Lung (tissue), 12 donors: ENCODE results near the gene FBXO33. TPM values are rescaled to one million over a fixed set of nuclear protein-coding genes. Genes with fewer than 3 reads are reported as not detected.

Source experiments
- ATAC-seq: fragments of 200-7000 bp; cut with Tn5 transposase; one replicate; pipeline ENCODE4 v1.9.1; 2020; ENCODE audit warnings: moderate number of reproducible peaks; ENCODE audit not compliant: insufficient read depth, low FRiP score
- DNase-seq, 3 donors: peaks; one replicate each; pipeline ENCODE4 v3.0.0-alpha.2; 2013 to 2017
- H3K27ac ChIP-seq, 2 donors: one replicate each; pipeline ENCODE4 v1.5.1; 2013; ENCODE audit warnings: mild to moderate bottlenecking in 2 of 2, moderate library complexity in 2 of 2, control low read depth in 1 of 2, inconsistent platforms in 1 of 2, low read depth in 1 of 2, low read length in 1 of 2
- H3K27me3 ChIP-seq, 3 donors: one replicate each; pipeline ENCODE4 v1.5.1; 2013; ENCODE audit warnings: low read length in 2 of 3; ENCODE audit not compliant: control insufficient read depth in 3 of 3, insufficient read depth in 3 of 3
- H3K36me3 ChIP-seq, 4 donors: one replicate each; pipeline ENCODE4 v1.5.1; 2013; ENCODE audit warnings: low read length in 4 of 4, mild to moderate bottlenecking in 1 of 4, moderate library complexity in 1 of 4; ENCODE audit not compliant: control insufficient read depth in 4 of 4, insufficient read depth in 4 of 4
- H3K4me1 ChIP-seq, 5 donors: one replicate each; pipeline ENCODE4 v1.5.1; 2013; ENCODE audit warnings: low read length in 5 of 5, mild to moderate bottlenecking in 2 of 5, moderate library complexity in 1 of 5; ENCODE audit not compliant: control insufficient read depth in 5 of 5, insufficient read depth in 5 of 5
- H3K4me3 ChIP-seq: one replicate; pipeline ENCODE4 v1.5.1; 2013; ENCODE audit warnings: mild to moderate bottlenecking, control low read depth, moderate library complexity
- H3K9ac ChIP-seq, 2 donors: one replicate each; pipeline ENCODE4 v1.5.1; 2013; ENCODE audit warnings: low read length in 2 of 2, control low read depth in 1 of 2; ENCODE audit not compliant: insufficient read depth in 1 of 2
- H3K9me3 ChIP-seq, 4 donors: one replicate each; pipeline ENCODE4 v1.5.1; 2013; ENCODE audit warnings: low read length in 3 of 4, mild to moderate bottlenecking in 1 of 4, moderate library complexity in 1 of 4; ENCODE audit not compliant: control insufficient read depth in 4 of 4, insufficient read depth in 3 of 4
- CTCF ChIP-seq: IDR thresholded peaks from 2 replicates; pipeline ENCODE4 v1.5.1; 2012; ENCODE audit warnings: mild to moderate bottlenecking; ENCODE audit errors: control extremely low read depth, extremely low read depth
- whole genome bisulfite sequencing, 2 donors: extraction: QIAGEN DNeasy Blood & Tissue Kit; methylation state at CpG; one replicate each; pipeline ENCODE4 v1.1.7; 2013; 5-methylcytosine and 5-hydroxymethylcytosine counted together
- polyA plus RNA-seq, 2 donors: library from polyadenylated mRNA; stranded (reverse); fragments of 200-250 nt; gene quantifications; one replicate each; pipeline ENCODE4 v1.2.1, GENCODE V29; 2013
- total RNA-seq, 2 donors: library from RNA; depleted of rRNA in 1 of 2; stranded (reverse); fragments of >200 nt in 1 of 2; gene quantifications; one replicate each; pipeline ENCODE4 v1.2.1, GENCODE V29; 2014 to 2021
- donor health status: control.
- donor health status: control.
- donor health status: Bipolar disorder and iron deficiency.
- donor health status: healthy.
- donor health status: DM: yes; HTN: yes; CAD: no.

The FBXO33 gene
- total and polyA plus RNA-seq, 4 donors, result 4.7 to 17.2 (median 9.5) TPM

GRCh38 chr14:39456702-39457250 is 24.5 kb upstream of the FBXO33 start:
- H3K27ac ChIP-seq, result no peak overlapping the region
- H3K27me3 ChIP-seq, result no peaks in the 10 kb centered on the region
- no peak for TF ChIP-seq CTCF
- ATAC-seq (no peak), DNase-seq (no peak)
- H3K4me3 ChIP-seq, result no peak overlapping the region
- no peaks in the 10 kb centered on the region for H3K36me3 ChIP-seq
- H3K9me3 ChIP-seq, result no peaks in the 10 kb centered on the region
- H3K4me1 ChIP-seq, result no peaks in the 10 kb centered on the region
- H3K9ac ChIP-seq, result no peak overlapping the region

GRCh38 chr14:39454906-39455539 is 22.8 kb upstream of the FBXO33 start:
- no peak for TF ChIP-seq CTCF
- Histone ChIP-seq H3K27ac (no peak overlapping the region), H3K4me1 (no peaks in the 10 kb centered on the region), H3K4me3 (no peak overlapping the region), H3K36me3 (no peaks in the 10 kb centered on the region), H3K9me3 (no peaks in the 10 kb centered on the region), H3K27me3 (no peaks in the 10 kb centered on the region), H3K9ac (no peak overlapping the region)
- ATAC-seq (no peak), DNase-seq (no peak)
- 54 to 55% methylated on average over 2 of the region's 2 CpGs for WGBS, 2 donors

GRCh38 chr14:39452680-39453079 is 20.4 kb upstream of the FBXO33 start:
- no peak for TF ChIP-seq CTCF
- 94 to 96% methylated on average over 2 of the region's 2 CpGs for WGBS, 2 donors
- Histone ChIP-seq H3K27me3 (no peaks in the 10 kb centered on the region), H3K27ac (no peak overlapping the region), H3K4me1 (no peaks in the 10 kb centered on the region), H3K9me3 (no peaks in the 10 kb centered on the region), H3K9ac (no peak overlapping the region), H3K4me3 (no peak overlapping the region), H3K36me3 (no peaks in the 10 kb centered on the region)
- DNase-seq (no peak), ATAC-seq (no peak)

- H3K9ac ChIP-seq, result no peak overlapping the region
- TF ChIP-seq CTCF, result no peak
- H3K27me3 ChIP-seq, result no peaks in the 10 kb centered on the region
- no peak for DNase-seq
- no peaks in the 10 kb centered on the region for H3K9me3 ChIP-seq
- no peaks in the 10 kb centered on the region for H3K36me3 ChIP-seq
- WGBS, 2 donors, result 88 to 97% methylated on average over 2 of the region's 2 CpGs
- H3K4me3 ChIP-seq, result no peak overlapping the region
- no peak overlapping the region for H3K27ac ChIP-seq
- ATAC-seq, result no peak
- peaks cover 0 to 5% (median 0%) of the 10 kb centered on the region in 5 donors for H3K4me1 ChIP-seq
These were observed 19.6 kb upstream of the FBXO33 start for GRCh38 chr14:39451811-39452210.
